Astrocyte (in vitro differentiated cells and primary cell): ENCODE measurements around the gene COL2A1. TPM values are rescaled to one million over a fixed set of nuclear protein-coding genes. Genes with fewer than 3 reads are reported as not detected.

Source experiments
- DNase-seq: peaks from one replicate; pipeline ENCODE4 v3.0.0-alpha.2; 2010; ENCODE audit warnings: low read depth
- FAIRE-seq: peaks from 2 replicates; lab custom pipeline; 2011; peaks lifted over from hg19 to GRCh38; lab: Jason Lieb, UNC
- H2AFZ ChIP-seq: 2 replicates; pipeline ENCODE4 v1.6.0; 2012; ENCODE audit warnings: low read depth, low read length, inconsistent platforms
- H3K27ac ChIP-seq: 2 replicates; pipeline ENCODE4 v1.5.1; 2011; ENCODE audit warnings: low read depth, low read length, inconsistent platforms
- H3K27me3 ChIP-seq: 2 replicates; pipeline ENCODE4 v1.6.0; 2011; ENCODE audit warnings: low read length, inconsistent platforms; ENCODE audit not compliant: insufficient read depth
- H3K36me3 ChIP-seq: 2 replicates; pipeline ENCODE4 v1.5.1; 2011; ENCODE audit warnings: low read length, inconsistent platforms; ENCODE audit not compliant: insufficient read depth
- H3K4me1 ChIP-seq: 2 replicates; pipeline ENCODE4 v1.5.1; 2011; ENCODE audit warnings: low read length, inconsistent platforms; ENCODE audit not compliant: insufficient read depth
- H3K4me2 ChIP-seq: 2 replicates; pipeline ENCODE4 v1.6.0; 2012; ENCODE audit warnings: low read length, inconsistent platforms
- H3K4me3 ChIP-seq: 2 replicates; pipeline ENCODE4 v1.5.1; 2011; ENCODE audit warnings: low read depth, mild to moderate bottlenecking, low read length, inconsistent platforms; ENCODE audit not compliant: insufficient read depth
- H3K79me2 ChIP-seq: 2 replicates; pipeline ENCODE4 v1.6.0; 2012; ENCODE audit warnings: mild to moderate bottlenecking, low read length, inconsistent platforms; ENCODE audit not compliant: insufficient read depth
- H3K9ac ChIP-seq: 2 replicates; pipeline ENCODE4 v1.6.0; 2012; ENCODE audit warnings: mild to moderate bottlenecking, low read length, inconsistent platforms
- H3K9me3 ChIP-seq: 2 replicates; pipeline ENCODE4 v1.5.1; 2012; ENCODE audit warnings: low read depth, mild to moderate bottlenecking, low read length, inconsistent platforms; ENCODE audit not compliant: insufficient read depth
- H4K20me1 ChIP-seq: 2 replicates; pipeline ENCODE4 v1.6.0; 2012; ENCODE audit warnings: low read length, inconsistent platforms; ENCODE audit not compliant: insufficient read depth
- H3K27ac Mint-ChIP-seq: one replicate; pipeline ENCODE4 v1.8.0; 2021; ENCODE audit warnings: mild to moderate bottlenecking, mixed read lengths; ENCODE audit not compliant: unreplicated experiment
- H3K27me3 Mint-ChIP-seq: one replicate; pipeline ENCODE4 v1.8.0; 2021; ENCODE audit warnings: low read depth, mixed read lengths; ENCODE audit not compliant: unreplicated experiment
- H3K36me3 Mint-ChIP-seq: one replicate; pipeline ENCODE4 v1.8.0; 2021; ENCODE audit warnings: low read depth, mixed read lengths; ENCODE audit not compliant: unreplicated experiment
- H3K4me1 Mint-ChIP-seq: one replicate; pipeline ENCODE4 v1.8.0; 2021; ENCODE audit warnings: low read depth, mixed read lengths; ENCODE audit not compliant: unreplicated experiment
- H3K4me3 Mint-ChIP-seq: one replicate; pipeline ENCODE4 v1.8.0; 2021; ENCODE audit warnings: mild to moderate bottlenecking, moderate library complexity, mixed read lengths; ENCODE audit not compliant: unreplicated experiment
- H3K9me3 Mint-ChIP-seq: one replicate; pipeline ENCODE4 v1.8.0; 2021; ENCODE audit warnings: mild to moderate bottlenecking, mixed read lengths; ENCODE audit not compliant: unreplicated experiment
- CTCF ChIP-seq: IDR thresholded peaks from 2 replicates; pipeline ENCODE4 v1.5.1; 2011; ENCODE audit warnings: low read depth, mild to moderate bottlenecking, inconsistent platforms, low read length, moderate library complexity; ENCODE audit not compliant: insufficient read depth
- EZH2 ChIP-seq: IDR thresholded peaks from 2 replicates; pipeline ENCODE4 v1.6.1; 2012; ENCODE audit warnings: mild to moderate bottlenecking, low read length, inconsistent platforms; ENCODE audit not compliant: insufficient read depth
- total RNA-seq: library from RNA; stranded (reverse); gene quantifications from 2 replicates; pipeline ENCODE4 v1.2.1, GENCODE V29; 2021

COL2A1 gene
- total RNA-seq, 1 donor from 2014 or later, result 20.3 TPM

- Histone ChIP-seq H3K4me3 (no peak overlapping the region), H3K4me2 (peak overlapping the region; percentile 42), H3K27ac (no peak overlapping the region), H3K4me1 (peaks cover 3% of the 10 kb centered on the region), H3K36me3 (no peaks in the 10 kb centered on the region), H3K27me3 (no peaks in the 10 kb centered on the region), H4K20me1 (no peaks in the 10 kb centered on the region), H3K9me3 (no peaks in the 10 kb centered on the region), H3K79me2 (no peaks in the 10 kb centered on the region), H2AFZ (no peak overlapping the region), H3K9ac (no peak overlapping the region)
- no peak for FAIRE-seq
- H3K4me3 Mint-ChIP-seq, result no peak overlapping the region
- no peaks in the 10 kb centered on the region for H3K36me3 Mint-ChIP-seq
- H3K9me3 Mint-ChIP-seq, result peaks cover 4% of the 10 kb centered on the region
- DNase-seq, result peak; percentile 31
- peaks cover 28% of the 10 kb centered on the region for H3K4me1 Mint-ChIP-seq
- peaks cover 21% of the 10 kb centered on the region for H3K27me3 Mint-ChIP-seq
- no peak overlapping the region for H3K27ac Mint-ChIP-seq
- no peak for TF ChIP-seq CTCF
- TF ChIP-seq EZH2, result no peak
Measured at GRCh38 chr12:47938093-47938492, 66.2 kb downstream of the COL2A1 start.

- Mint-ChIP-seq H3K27me3 (peaks cover 9% of the 10 kb centered on the region), H3K4me3 (no peak overlapping the region), H3K27ac (no peak overlapping the region), H3K9me3 (peaks cover 2% of the 10 kb centered on the region), H3K4me1 (peaks cover 30% of the 10 kb centered on the region), H3K36me3 (no peaks in the 10 kb centered on the region)
- no peak for FAIRE-seq
- Histone ChIP-seq H4K20me1 (no peaks in the 10 kb centered on the region), H2AFZ (no peak overlapping the region), H3K4me3 (no peak overlapping the region), H3K79me2 (no peaks in the 10 kb centered on the region), H3K9me3 (no peaks in the 10 kb centered on the region), H3K27me3 (peaks cover 6% of the 10 kb centered on the region), H3K4me1 (peaks cover 3% of the 10 kb centered on the region), H3K27ac (no peak overlapping the region), H3K36me3 (no peaks in the 10 kb centered on the region), H3K9ac (no peak overlapping the region), H3K4me2 (no peak overlapping the region)
- DNase-seq, result peak; percentile 66
- TF ChIP-seq EZH2, result no peak
- no peak for TF ChIP-seq CTCF
Measured at GRCh38 chr12:47935184-47935583, 69.1 kb downstream of the COL2A1 start.

- TF ChIP-seq EZH2 (no peak), CTCF (no peak)
- Histone ChIP-seq H3K9me3 (no peaks in the 10 kb centered on the region), H3K9ac (no peak overlapping the region), H3K79me2 (no peaks in the 10 kb centered on the region), H3K27ac (no peak overlapping the region), H3K4me3 (no peak overlapping the region), H3K4me1 (no peaks in the 10 kb centered on the region), H2AFZ (no peak overlapping the region), H3K27me3 (peaks cover 25% of the 10 kb centered on the region), H3K4me2 (no peak overlapping the region), H4K20me1 (no peaks in the 10 kb centered on the region), H3K36me3 (no peaks in the 10 kb centered on the region)
- peaks cover 2% of the 10 kb centered on the region for H3K9me3 Mint-ChIP-seq
- H3K4me1 Mint-ChIP-seq, result peaks cover 13% of the 10 kb centered on the region
- peaks cover 23% of the 10 kb centered on the region for H3K27me3 Mint-ChIP-seq
- FAIRE-seq (no peak), DNase-seq (no peak)
- no peak overlapping the region for H3K4me3 Mint-ChIP-seq
- no peak overlapping the region for H3K27ac Mint-ChIP-seq
- H3K36me3 Mint-ChIP-seq, result no peaks in the 10 kb centered on the region
Measured at GRCh38 chr12:47931187-47931586, 73.1 kb downstream of the COL2A1 start.
